HG02970 (cell line): ENCODE data around the gene PHKA2.
"Not testable (repeated sequence)": the region's sequence is repeated elsewhere in the genome, so short reads cannot be mapped to it uniquely, and the experiment has no call there.

Source experiments
- ATAC-seq: cut with Tn5 transposase; IDR thresholded peaks from one replicate; pipeline ENCODE4 v1.9.1; 2021; ENCODE audit warnings: mild to moderate bottlenecking, moderate library complexity, moderate number of reproducible peaks; ENCODE audit not compliant: unreplicated experiment, low FRiP score

The PHKA2 gene

DNA sequence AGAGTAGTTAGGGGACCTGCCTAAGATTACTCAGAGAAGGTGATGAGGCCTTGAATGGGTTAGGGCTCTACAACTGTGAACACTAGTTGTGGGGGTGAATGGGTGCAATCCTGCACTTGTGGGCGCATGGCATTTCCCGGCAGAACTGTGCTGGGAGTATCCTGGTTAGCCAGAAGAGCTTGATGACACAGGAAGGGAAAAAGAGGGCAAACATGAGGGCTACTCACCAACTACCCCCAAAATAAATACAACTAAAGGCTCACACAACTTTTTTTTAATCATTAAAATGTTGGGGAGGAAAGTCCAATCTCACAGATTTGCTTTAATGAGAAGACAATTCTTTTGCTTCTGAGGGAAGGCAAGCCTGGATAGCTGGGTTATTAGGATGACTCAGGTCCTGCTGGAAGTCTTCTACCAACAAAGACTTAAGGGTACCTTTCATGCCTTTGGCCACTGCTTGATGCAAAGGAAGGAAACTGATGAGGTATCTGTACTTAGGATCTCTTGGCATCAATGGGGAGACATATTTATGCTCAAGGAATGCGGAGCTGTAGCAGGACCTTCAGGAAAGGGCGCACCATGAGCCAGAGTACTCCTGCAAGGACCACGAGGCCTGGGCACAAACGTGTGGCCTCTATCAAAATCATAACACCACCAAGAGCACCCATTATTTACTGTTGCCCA, 2.6 kb downstream of the PHKA2 start:
- ATAC-seq, result no peak

DNA sequence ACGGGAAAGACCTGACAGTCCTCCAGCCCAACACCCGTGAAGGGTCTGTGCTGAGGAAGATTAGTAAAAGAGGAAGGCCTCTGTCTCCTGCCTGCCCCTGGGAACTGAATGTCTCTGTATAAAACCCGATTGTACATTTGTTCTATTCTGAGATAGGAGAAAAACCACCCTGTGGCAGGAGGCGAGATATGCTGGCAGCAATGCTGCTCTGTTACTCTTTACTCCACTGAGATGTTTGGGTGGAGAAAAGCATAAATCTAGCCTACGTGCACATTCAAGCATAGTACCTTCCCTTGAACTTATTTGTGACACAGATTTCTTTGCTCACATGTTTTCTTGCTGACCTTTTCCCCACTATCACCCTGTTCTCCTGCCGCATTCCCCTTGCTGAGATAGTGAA, 3.7 kb downstream of the PHKA2 start:
- not testable (repeated sequence) for ATAC-seq

DNA sequence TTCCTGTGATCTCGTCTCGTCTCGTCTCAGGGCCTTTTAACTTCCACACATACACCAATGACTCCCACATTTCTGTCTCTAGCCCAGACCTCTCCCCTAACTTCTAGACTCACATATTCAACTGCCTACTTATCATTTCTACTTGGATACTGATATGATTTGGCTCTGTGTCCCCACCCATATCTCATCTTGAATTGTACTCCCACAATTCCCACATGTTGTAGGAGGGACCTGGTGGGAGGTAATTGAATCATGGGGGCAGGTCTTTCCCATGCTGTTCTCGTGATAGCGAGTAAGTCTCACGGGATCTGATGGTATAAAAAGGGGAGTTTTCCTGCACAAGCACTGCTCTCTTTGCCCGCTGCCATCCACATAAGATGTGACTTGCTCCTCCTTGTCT, 8.9 kb downstream of the PHKA2 start:
- no peak for ATAC-seq

DNA sequence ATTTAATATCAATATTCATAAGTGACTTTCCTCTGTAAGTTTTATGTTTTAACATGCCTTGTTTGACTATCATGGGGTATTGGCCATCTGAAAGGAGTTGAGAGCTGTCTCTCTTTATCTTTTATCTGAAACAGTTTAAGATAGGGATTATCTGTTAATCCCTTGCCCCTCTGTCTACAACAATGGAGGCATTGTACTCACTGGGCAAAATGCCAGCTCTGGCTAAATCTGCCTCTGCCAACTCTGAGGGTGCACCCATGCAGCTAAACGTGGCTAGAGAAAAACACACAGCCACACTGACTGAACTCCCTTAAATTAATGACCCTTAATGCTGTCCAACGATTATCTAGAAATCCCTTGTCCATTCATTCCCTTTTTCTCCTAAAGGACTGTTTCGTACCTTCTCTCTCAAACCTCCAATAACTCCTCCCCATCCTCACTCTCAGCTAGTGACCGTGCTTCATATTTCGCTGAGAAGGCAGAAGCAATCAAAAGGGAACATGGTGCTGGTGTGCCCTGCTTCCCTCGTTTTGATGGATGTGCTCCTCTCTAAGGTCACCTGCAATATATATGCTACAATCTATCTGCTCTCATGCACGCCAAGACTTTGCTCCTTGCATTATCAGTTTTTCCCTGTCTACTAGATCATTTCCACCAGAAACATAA, 10.3 kb downstream of the PHKA2 start:
- ATAC-seq, result no peak

DNA sequence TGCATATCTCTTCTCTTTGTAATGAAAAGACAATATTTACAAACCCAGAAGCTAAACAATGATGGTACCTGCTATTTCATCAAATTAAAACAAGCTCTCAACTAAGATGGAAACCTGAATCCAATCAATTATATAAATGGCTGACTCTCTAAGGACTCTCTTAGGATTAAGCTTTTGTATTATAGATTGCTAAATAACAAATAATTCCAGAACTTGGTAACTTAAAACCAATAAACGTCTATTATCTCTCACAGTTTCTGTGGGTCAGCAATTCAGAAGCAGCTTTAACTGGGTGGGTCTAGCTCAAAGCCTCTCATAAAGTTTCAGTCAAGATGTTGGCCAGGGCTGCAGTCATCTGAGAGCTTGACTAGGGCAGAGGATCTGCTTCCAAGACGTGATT, 12.4 kb downstream of the PHKA2 start:
- no peak for ATAC-seq

DNA sequence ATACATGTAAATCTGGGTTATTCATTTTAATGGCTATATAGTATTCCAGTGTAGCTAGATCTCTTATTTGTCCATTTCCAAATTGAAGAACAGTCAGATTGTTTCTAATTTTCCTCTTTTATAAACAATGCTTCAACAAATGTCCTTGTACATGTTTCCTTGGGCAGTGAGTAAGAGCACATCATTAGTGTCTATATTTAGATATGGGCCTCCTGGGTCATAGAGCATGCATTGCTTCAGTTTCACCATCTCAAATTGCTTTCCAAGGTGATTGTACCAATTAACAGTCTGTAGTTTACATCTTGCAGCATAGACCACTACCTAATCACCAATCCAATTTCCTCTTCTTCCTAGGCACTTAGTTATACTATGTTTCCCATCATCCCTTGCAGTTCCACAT, 13.4 kb downstream of the PHKA2 start:
- no peak for ATAC-seq

DNA sequence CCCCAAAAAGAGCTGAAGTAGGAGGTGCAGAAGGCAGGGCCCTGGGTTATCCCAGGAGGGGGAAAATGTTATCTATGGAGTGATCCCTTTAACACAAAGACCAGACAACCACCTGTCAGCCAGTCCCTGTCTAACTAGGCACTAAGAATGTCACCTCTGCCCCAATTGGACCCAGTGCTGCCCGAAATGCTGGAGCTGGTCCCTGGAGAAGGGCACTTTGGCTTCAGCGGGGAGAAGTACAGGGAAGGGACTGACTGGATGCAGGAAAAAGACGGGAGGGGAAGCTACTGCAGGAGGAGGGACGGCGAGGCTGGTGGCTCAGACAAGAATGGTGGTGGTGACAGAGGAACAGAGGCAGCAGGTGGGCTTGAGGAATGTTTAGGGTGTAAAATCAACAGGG, 17.3 kb downstream of the PHKA2 start:
- ATAC-seq, result no peak

DNA sequence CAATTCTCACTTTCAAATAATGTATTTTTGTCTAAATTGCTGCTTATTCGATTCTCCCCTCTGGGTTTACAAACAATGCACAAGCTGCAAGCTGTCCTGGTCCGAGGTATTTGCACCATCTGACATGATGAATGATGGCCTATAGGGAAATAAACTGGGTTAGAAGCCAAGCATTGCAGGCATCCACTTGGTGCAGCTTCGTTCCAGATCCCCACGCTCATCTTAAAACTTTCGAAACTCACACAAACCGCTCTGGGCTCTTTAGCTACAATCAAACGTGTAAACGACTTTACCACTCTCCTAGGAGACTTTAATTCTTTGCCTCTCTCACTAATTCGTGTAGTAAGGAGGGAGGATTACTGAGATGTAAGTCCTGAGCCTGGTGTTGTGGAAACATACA, 19.0 kb downstream of the PHKA2 start:
- ATAC-seq, result no peak

DNA sequence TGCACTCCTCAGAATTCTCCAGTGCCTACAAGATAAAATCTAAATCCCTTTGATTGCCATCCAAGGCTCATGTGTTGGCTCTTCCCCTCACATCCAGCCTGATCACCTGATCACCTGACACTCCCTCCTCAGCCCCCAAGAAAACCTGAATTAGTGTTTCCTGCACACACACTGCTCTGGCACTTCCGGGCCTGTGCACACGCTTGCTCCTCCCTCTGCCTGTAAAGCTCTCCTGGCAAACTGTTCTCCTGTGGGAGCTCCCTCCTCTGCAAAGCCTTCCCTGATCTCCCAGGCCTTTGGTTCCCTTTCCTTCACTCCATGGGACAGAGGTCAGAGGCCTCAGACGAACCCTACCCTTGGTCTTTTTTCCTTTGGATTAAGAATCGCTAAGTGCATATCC, 19.9 kb downstream of the PHKA2 start:
- ATAC-seq, result no peak

DNA sequence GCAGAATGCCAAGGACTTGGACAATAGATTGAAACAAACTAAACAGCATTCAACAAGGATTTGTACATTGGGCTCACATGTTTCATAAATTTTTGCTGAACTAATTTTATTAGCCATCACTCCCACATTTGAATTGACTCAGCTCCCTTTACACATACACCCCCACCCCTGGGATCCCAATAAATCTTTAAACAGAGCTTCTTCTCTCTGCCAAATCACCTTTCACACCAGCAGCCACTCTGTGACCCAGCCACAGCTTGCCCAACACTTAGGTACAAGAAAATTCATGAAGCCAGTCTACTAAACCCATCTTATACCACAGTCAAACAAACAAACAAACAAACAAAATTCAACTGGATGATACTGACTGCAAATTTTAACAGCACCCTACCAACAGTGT, 21.6 kb downstream of the PHKA2 start:
- no peak for ATAC-seq

DNA sequence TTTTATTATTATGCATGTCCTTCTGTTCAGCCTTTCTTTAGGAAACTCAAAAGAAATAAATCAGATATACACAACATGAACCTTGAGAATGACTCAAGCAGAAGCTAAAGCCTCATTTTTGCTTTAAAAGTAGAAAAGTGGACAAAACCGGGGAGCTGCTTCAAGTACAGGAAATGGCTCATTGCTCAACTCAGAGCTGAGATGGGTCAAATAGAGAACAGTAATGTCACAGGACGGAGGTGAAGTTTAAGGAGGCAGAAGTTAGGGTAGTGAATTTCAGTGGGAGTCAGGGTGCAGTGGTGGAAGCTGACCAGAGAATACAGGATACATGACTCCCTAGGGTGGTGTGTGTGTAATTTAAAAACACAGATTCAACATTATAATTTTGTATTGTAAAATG, 22.2 kb downstream of the PHKA2 start:
- no peak for ATAC-seq

DNA sequence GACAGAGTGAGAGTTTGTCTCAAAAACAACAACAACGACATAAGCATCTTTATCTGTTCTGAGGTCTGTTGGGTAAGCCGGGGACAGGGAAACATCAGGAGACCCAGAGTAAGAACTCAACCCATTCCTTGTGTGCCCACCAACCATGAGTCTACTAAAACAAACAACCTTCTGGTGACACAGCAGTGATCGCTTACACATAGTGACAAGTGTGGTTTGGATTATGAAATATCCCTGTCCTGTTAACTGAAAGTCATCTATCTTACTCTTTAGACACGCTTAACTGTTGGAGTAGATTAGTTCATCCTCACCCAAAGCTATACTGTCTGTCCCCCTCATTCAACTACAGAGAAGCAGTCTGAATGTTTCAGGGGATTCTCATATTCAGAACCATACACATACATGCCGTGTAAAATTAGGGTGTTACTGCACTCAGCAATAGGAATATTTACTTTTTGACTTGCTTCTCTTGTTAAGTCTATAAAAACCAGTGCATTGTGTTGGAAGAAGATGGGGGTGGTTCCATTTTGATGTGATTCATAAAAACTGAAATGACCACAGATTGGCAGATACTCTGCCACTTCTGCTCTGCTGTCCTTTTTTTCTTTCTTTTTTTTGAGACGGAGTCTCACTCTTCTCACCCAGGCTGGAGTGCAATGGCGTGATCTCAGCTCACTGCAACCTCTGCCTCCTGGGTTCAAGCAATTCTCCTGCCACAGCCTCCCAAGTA, 27.4 kb downstream of the PHKA2 start:
- no peak for ATAC-seq

DNA sequence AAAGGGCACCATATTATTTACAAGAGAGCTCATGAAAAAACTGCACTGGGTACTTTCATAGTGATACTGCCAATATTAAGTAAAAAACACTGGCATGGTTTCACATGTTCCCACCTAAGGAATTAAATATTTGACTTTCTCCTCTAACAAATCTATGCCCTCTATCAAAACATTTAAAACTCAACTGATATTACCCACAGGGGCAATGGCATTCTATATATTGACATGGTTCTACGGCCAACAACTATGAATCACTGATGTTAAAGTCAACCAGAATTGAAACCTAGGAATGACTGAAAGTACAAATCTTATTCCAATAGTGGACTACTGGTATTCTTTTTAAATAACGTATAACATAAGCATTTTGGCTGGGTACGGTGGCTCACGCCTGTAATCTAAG, 28.2 kb downstream of the PHKA2 start:
- ATAC-seq, result no peak

DNA sequence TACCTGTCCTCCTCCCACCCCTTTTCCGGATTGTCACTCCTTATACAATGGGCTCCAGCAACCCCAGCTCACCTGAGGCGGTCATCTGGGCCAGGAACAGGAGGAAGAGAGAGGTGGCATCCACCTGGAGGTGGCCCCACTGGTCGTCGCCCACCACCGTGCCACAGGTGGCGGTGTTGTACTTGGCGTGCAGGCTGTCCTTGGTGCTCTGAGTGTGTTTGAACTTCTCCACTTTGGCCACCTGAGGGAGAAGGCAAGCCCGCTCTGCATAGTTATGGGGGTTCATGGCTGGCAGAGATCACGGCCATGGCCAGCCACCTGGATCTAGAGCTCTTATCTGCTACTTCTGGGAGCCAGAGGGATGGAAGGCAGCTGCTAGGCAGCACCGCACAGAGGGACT, 32.9 kb downstream of the PHKA2 start:
- no peak for ATAC-seq

DNA sequence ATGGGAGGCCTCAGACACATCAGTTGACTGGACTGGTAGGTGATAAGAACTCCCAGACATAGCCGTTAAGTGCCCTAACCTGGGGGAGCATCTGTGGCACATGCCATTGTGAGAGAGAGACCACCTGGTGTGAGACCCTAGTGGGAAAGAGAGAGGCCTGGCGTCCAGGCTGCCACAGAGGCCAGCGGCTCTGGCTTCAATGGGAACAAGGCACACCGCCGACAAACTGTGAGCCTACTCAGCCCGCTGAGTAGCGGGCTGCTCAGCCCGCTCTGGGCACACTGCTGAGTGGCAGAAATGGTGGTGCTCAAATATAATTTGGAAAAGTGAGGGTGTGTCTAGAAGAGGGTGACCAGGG, 34.0 kb downstream of the PHKA2 start:
- no peak for ATAC-seq

DNA sequence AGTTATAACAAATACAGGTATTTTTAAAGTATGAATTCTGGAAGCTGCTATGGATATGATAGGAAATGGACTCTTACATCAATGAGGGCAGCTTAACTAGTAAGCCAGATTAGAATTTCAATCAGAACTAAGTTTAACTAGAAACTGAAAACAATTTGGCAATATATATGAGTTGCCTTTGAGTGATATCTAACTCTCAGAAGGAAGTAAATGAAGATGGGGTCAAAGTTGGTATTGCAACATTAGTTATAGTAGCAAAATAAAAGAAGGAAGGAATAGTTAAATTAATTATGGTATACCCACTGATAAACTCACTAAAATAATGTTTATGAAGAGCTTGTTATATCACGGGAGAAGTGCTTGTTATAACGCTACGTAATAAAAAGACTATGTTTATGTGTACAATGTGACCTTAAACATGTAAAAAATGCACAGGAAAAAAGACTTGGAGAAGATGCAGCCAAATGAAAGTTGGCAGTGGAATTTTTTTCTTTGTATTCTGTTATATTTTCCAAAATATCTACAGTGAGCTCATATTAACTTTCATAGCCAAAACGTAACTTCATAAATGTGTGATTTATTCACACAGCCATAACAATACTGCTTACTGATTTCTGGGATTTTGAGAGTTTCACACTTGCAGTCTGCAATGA, 34.5 kb downstream of the PHKA2 start:
- no peak for ATAC-seq

DNA sequence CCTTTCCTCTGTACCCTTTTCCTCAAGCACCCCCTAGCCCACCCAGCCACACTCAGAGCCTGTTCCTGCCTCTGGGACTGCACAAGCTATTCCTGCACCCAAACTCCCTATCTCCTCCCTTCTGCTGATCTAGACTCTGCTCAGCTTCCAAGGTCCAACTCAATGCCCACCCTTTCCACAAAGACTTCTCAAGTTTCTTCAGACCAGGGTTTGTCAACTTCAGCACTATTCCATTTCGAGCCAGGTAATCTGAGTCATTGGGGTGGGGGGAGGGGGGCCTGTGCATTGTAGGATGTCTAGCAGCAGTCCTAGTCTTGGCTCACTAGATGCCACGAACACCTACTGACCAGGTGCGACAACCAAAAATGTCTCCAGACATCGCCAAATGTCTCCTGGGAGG, 37.3 kb downstream of the PHKA2 start:
- ATAC-seq, result no peak

DNA sequence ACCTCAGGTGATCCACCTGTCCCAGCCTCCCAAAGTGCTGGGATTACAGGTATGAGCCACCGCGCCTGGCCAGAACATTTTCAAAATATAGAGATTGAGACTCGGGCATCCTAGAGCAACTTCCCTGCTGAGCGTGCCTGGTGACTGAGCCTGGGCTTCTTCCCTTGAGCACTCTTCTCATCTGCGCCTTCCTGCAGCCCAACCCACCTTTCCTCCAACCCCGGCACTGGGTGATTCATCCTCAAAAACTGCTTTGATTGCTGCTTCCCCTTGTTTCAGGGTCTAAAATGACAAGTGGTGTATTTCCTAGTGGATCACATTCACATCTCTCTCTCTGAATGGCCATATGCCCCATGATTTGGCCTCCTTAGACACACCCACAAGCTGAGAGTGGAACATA, 37.8 kb downstream of the PHKA2 start:
- no peak for ATAC-seq

DNA sequence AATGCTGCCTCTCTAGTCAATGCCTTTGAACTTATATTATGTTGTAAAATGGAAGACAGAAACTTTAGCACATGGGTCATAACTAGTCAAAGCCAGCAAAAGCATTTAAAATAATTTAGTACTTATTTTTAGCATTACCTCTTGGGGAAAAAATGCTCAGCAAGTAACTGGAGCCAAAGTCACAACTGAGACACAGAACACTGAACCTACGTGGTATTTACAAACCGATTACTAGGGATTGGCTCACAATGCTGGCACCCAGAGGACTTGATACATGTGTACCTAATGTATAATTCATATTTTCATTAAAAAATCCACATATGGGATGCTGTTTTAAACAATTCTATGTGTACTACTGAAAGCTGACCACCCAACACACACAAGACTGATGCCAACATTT, 38.4 kb downstream of the PHKA2 start:
- no peak for ATAC-seq

DNA sequence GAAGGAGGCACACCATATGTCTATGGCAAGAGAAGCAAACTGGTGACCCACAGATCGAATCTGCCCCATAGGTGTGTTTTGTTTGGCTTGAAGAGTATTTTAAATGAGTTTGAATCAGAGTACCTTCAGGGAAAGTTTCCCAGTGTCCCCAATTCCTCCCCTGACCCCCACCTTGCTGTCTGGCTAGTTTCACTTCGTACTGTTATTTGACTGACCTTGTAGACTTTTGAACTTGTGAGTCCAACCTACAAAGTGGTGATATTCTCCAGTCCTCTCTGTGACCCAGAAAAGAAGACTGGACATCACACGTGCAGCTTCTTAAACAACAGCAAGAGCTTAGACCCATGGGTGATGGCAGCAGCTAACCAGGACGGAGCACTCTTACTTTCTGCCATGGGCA, 39.4 kb downstream of the PHKA2 start:
- no peak for ATAC-seq

DNA sequence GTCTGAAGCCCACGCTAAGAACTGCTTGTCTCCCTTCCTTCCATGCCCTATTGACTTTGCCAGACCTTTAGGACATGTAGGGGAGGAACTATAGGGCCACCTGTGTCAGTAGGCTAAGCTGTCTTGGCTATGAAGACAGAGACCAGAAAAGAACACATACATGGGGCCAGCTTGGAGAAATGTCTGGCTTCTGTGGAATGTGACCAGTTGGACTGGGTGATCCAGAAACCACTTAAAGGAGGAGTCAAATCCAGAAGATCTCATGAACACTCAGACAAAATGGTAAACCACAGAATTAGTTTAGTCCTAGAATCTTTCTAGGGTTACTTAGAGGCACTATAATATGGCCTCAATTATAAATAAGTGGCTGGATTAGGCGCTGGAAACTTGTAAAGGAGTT, 42.0 kb downstream of the PHKA2 start:
- no peak for ATAC-seq
